ENCODE data around the gene ORAI3.

DNA sequence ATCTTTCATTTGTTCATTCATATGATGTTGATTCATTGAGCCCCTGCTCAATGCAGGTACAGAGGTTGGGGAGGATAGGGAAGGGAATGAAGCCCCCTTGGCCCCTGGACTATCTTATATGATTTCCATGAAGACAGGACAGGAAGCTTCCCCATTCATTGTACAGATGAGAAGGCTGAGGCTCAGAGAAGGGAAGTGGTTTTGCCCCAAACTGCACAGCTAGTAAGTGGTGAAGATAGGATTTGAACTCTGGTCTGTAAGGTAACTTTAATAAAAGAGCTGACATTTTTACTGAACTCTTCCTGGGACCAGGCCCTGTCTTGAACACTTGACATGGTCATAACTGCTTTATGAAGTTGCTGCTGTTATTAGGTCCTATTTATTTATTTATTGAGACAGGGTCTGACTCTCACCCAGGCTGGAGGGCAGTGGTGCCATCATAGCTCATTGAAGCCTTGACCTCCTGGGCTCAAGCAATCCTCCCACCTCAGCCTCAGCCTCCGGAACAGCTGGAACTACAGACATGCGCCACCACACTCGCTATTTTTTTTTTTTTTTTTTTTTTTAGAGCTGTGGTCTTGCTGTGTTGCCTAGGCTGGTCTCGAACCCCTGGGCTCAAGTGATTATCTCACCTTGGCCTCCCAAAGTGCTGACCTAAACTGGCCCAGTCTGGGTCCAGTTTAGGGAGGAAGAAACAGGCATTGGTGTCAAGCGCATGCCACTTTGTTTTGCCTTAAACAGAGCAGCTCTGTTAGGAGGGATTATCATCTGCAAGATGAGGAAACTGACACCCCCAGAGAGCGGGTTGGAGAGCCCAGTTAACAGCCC is 47.5 kb upstream of the ORAI3 start:
- TF ChIP-seq, protein P1, sequence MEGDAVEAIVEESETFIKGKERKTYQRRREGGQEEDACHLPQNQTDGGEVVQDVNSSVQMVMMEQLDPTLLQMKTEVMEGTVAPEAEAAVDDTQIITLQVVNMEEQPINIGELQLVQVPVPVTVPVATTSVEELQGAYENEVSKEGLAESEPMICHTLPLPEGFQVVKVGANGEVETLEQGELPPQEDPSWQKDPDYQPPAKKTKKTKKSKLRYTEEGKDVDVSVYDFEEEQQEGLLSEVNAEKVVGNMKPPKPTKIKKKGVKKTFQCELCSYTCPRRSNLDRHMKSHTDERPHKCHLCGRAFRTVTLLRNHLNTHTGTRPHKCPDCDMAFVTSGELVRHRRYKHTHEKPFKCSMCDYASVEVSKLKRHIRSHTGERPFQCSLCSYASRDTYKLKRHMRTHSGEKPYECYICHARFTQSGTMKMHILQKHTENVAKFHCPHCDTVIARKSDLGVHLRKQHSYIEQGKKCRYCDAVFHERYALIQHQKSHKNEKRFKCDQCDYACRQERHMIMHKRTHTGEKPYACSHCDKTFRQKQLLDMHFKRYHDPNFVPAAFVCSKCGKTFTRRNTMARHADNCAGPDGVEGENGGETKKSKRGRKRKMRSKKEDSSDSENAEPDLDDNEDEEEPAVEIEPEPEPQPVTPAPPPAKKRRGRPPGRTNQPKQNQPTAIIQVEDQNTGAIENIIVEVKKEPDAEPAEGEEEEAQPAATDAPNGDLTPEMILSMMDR (IDR thresholded peaks at IDR 0.05), result no peak
- no peak for TF ChIP-seq POLR2AphosphoS5 (IDR thresholded peaks at IDR 0.05)
- no peak for TF ChIP-seq POLR2A (IDR thresholded peaks at IDR 0.05)
